Esophagus (tissue), 2 donors: ENCODE measurements around the gene ABCB10. TPM values are rescaled to one million over a fixed set of nuclear protein-coding genes. Genes with fewer than 3 reads are reported as not detected.

Experiments
- H3K27ac ChIP-seq, 2 donors: one replicate each; pipeline ENCODE4 v1.5.1; 2013; ENCODE audit warnings: low read depth in 2 of 2, mild to moderate bottlenecking in 2 of 2, inconsistent platforms in 1 of 2, low read length in 1 of 2, moderate library complexity in 1 of 2
- H3K27me3 ChIP-seq, 2 donors: one replicate each; pipeline ENCODE4 v1.6.1; 2013; ENCODE audit warnings: low read length in 2 of 2, control low read depth in 1 of 2, mild to moderate bottlenecking in 1 of 2; ENCODE audit not compliant: insufficient read depth in 2 of 2, control insufficient read depth in 1 of 2
- H3K36me3 ChIP-seq, 2 donors: one replicate each; pipeline ENCODE4 v1.6.1; 2013; ENCODE audit warnings: low read length in 1 of 2; ENCODE audit not compliant: control insufficient read depth in 2 of 2, insufficient read depth in 2 of 2
- H3K4me1 ChIP-seq, 2 donors: one replicate each; pipeline ENCODE4 v1.6.1; 2013; ENCODE audit warnings: low read length in 1 of 2; ENCODE audit not compliant: control insufficient read depth in 2 of 2, insufficient read depth in 2 of 2
- H3K4me3 ChIP-seq, 2 donors: one replicate each; pipeline ENCODE4 v1.5.1; 2013; ENCODE audit warnings: low read length in 2 of 2, mild to moderate bottlenecking in 2 of 2, low read depth in 1 of 2, moderate library complexity in 1 of 2
- H3K9me3 ChIP-seq, 2 donors: one replicate each; pipeline ENCODE4 v1.6.1; 2013; ENCODE audit warnings: mild to moderate bottlenecking in 2 of 2, low read depth in 1 of 2, low read length in 1 of 2, moderate library complexity in 1 of 2; ENCODE audit not compliant: control insufficient read depth in 2 of 2, insufficient read depth in 1 of 2
- WGBS, 2 donors: extraction: QIAGEN DNeasy Blood & Tissue Kit; methylation state at CpG; one replicate each; pipeline ENCODE4 v1.1.7; 2013; 5-methylcytosine and 5-hydroxymethylcytosine counted together
- polyA plus RNA-seq, 2 donors: library from polyadenylated mRNA; stranded (reverse); fragments of 200-250 nt; gene quantifications; one replicate each; pipeline ENCODE4 v1.2.3, GENCODE V29; 2013
- donor health status: healthy with polysubstance abuse.
- donor health status: Bipolar disorder and iron deficiency.

Gene ABCB10
- polyA plus RNA-seq, 2 donors = 5.9 to 6.4 TPM

DNA sequence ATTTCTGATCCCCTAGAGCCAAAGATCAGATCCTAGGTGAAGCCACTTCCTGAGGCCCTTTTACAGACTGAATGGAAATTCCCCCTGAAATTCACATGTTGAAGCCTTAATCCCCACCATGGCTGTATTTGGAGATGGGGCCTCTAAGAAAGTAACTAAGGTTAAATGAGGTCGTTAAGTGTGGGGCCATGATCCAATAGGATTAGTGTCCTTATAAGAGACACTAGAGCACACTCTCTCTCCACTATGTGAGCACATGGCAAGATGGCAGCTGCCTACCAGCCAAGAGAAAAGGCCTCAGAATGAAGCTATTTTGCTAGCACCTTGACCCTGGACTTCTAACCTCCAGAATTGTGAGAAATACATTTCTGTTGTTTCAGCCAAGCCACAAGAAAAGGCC lies 13.9 kb downstream of the ABCB10 start:
- Histone ChIP-seq H3K27me3 (no peaks in the 10 kb centered on the region), H3K4me1 (no peaks in the 10 kb centered on the region), H3K27ac (no peak overlapping the region), H3K4me3 (no peak overlapping the region), H3K9me3 (no peaks in the 10 kb centered on the region), H3K36me3 (peaks cover 15 to 22% of the 10 kb centered on the region in 2 donors)
- 92 to 97% methylated on average over 1 of the region's 1 CpG for WGBS, 2 donors

DNA sequence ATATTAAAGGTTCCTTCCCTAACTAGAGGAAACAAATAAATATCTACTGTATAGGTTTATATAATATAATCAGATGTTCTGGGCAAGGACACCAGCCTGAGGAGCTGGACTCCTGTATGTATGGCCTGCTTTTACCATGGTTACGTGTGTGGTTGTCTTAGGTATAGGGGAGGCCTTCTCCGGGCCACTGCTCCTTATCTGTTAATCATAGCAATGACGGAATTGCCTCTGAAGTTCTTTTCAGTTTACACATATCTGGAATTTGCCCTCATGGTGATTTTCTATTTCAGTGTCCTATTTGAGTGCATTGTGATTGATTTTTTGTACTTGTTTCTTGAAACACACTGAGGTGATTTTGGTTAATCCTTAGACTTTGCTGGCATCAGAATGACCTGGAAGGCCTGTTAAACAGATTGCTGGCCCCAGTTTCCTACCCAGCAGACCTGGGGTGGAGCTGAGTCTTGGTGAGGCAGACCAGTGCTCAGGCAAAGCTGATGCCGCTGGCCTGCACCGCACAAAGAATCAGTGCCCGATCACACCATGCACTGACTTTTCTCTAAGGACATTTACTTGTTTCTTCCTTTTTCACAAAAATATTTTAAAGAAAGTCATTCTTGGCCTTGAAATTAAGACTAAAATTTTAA lies 18.5 kb downstream of the ABCB10 start:
- 94 to 97% methylated on average over 6 of the region's 6 CpGs for WGBS, 2 donors
- no peak overlapping the region for H3K27ac ChIP-seq
- H3K4me3 ChIP-seq = no peak overlapping the region
- no peaks in the 10 kb centered on the region for H3K9me3 ChIP-seq
- no peaks in the 10 kb centered on the region for H3K4me1 ChIP-seq
- peaks cover 17 to 21% of the 10 kb centered on the region in 2 donors for H3K36me3 ChIP-seq
- H3K27me3 ChIP-seq = no peaks in the 10 kb centered on the region

DNA sequence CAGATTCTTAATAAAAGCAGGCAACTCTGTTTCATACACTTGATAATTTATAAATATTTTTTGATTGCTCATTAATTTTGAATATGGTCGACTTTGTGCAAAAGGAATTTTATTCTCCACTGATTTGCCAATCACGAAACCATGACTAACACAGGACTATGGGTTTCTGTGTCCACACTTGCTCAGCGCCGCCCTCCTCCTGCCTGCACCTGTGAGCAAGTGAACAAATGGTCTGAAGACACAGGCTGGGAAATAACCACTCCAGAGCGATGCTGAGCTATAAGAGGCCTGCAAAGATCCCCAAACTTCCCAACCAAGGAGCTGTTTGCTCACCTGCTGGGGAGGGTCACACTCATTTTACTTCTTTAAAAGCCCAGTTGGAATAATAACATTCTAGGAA lies 19.6 kb downstream of the ABCB10 start:
- Histone ChIP-seq H3K27me3 (no peaks in the 10 kb centered on the region), H3K4me3 (no peak overlapping the region), H3K27ac (peak overlapping the region in 1 of 2 donors; percentile 16), H3K36me3 (peaks cover 14 to 15% of the 10 kb centered on the region in 2 donors), H3K4me1 (no peaks in the 10 kb centered on the region), H3K9me3 (no peaks in the 10 kb centered on the region)
- WGBS, 2 donors = 70 to 75% methylated on average over 5 of the region's 5 CpGs

DNA sequence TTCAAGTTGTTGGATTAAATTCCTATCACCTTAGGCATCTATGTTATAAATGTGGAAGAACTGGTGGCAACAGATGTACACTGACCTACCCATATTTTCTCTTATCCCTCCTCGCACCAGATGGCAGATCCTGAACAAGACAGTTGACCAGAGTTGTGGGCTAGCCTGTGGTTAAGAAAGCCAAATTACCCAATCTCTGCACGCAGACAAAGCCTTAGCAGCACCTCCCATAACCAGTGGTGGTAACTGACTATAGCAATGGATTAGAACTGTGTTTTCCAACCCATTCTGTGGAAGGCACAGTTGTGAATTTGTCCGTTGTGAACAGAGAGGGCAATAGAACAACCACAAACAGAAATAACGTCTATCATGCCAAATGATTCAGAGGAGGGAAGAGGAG lies 20.6 kb downstream of the ABCB10 start:
- WGBS, 2 donors = 71 to 73% methylated on average over 4 of the region's 4 CpGs
- H3K36me3 ChIP-seq = peaks cover 13 to 14% of the 10 kb centered on the region in 2 donors
- no peak overlapping the region for H3K27ac ChIP-seq

DNA sequence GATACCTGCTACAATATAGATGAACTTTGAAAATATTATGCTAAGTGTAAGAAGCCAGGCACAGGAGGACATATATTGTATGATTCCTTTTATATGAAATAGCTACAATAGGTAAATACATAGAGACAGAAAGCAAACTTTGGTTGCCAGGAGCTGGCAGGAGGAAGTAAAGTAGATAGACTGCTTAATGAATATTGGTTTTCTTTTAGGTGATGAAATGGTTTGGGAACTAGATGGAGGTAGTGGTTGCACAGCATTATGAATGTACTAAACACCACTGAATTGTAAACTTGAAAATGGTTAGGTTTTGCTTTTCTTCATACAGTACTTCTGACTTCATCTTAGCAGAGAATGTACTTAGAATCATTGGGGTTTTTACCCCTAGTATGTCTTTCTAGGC lies 21.5 kb downstream of the ABCB10 start:
- no peaks in the 10 kb centered on the region for H3K9me3 ChIP-seq
- peaks cover 13 to 14% of the 10 kb centered on the region in 2 donors for H3K36me3 ChIP-seq
- H3K4me1 ChIP-seq = no peaks in the 10 kb centered on the region
- no peak overlapping the region for H3K27ac ChIP-seq
- no peaks in the 10 kb centered on the region for H3K27me3 ChIP-seq
- no peak overlapping the region for H3K4me3 ChIP-seq

More for the DNA sequence above, 20.6 kb downstream of the ABCB10 start:
- H3K4me1 ChIP-seq = no peaks in the 10 kb centered on the region
- H3K27me3 ChIP-seq = no peaks in the 10 kb centered on the region
- H3K9me3 ChIP-seq = no peaks in the 10 kb centered on the region
- H3K4me3 ChIP-seq = no peak overlapping the region

DNA sequence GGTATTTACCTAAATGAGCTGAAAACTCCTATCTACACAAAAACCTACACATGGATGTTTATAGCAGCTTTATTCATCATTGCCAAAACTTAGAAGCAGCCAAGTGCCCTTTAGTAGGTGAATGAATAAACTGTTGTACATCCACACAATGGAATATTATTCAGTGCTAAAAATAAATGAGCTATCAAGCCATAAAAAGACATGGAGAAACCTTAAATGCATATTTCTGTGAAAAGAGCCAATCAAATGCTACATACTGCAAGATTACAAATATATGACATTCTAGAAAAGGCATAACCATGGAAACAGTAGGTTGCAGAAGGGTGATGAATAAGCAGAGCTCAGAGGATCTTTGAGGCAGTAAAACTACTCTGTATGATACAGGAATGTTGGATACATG lies 23.3 kb downstream of the ABCB10 start:
- Histone ChIP-seq H3K4me3 (no peak overlapping the region), H3K27ac (no peak overlapping the region), H3K4me1 (no peaks in the 10 kb centered on the region), H3K27me3 (no peaks in the 10 kb centered on the region), H3K36me3 (peaks cover 13 to 24% of the 10 kb centered on the region in 2 donors), H3K9me3 (no peaks in the 10 kb centered on the region)

DNA sequence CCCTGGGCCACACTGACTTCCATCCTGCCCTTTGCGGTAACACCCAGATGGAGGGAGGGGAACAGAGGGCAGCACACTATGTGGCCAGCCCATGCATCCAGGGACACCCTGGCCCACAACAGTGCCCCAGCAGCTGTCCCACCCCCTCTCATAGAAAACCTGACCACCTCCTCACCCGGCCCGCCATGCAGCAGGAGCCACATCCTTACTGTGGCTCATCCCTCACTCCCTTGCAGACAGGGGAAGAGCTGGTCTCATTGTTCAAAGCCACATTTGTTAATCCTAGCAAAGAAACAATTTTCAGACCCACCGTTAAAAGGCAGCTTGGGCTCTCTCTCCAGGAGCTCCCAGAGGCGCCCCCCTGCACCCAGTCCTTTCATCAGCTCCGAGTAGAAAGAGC lies 27.2 kb downstream of the ABCB10 start:
- 92 to 93% methylated on average over 6 of the region's 6 CpGs for WGBS, 2 donors
- no peaks in the 10 kb centered on the region for H3K9me3 ChIP-seq
- H3K36me3 ChIP-seq = peaks cover 14 to 15% of the 10 kb centered on the region in 2 donors
- H3K4me1 ChIP-seq = no peaks in the 10 kb centered on the region
- H3K27ac ChIP-seq = no peak overlapping the region
- H3K4me3 ChIP-seq = no peak overlapping the region
- no peaks in the 10 kb centered on the region for H3K27me3 ChIP-seq

DNA sequence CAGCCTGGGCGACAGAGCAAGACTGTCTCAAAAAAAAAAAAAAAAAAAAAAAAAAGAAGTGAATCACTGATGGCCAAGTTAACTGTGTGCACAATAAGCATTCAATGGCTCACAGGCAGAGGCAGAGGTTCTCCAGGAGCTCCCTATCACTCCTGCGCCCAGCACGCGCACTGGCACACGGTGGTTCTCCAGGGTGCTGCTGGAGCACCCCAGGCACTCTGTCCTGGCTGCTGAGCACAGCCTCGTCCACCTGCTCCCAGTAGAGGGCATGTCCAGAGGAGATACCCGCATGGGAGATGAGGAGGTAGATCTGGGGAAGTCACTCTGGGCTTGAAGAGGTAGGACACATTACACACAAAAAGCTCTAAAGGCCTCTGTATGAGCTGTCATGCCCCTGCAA lies 28.9 kb downstream of the ABCB10 start:
- H3K27me3 ChIP-seq = no peaks in the 10 kb centered on the region
- no peaks in the 10 kb centered on the region for H3K9me3 ChIP-seq
- no peak overlapping the region for H3K27ac ChIP-seq
- 93 to 96% methylated on average over 7 of the region's 7 CpGs for WGBS, 2 donors
- peaks cover 14 to 15% of the 10 kb centered on the region in 2 donors for H3K36me3 ChIP-seq
- H3K4me3 ChIP-seq = no peak overlapping the region
- H3K4me1 ChIP-seq = no peaks in the 10 kb centered on the region

DNA sequence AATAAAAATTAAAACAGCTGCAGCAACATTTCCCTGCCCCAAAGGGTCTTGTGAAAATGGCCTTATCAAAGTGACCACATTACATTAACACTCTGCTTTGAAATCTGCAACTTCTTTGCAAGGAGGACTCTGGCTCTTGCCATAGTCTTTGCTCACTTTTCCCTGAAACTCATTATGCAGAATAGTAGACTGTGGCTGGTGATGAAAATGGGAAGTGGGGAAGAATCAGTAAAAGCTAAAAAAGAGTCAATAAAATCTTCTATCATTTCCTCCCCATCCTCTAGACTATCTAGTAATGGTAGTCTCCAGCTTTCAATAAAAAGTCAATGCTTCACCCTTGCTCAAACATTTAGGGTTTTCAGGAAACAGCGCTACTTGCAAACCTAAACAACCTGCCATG lies 31.8 kb downstream of the ABCB10 start:
- no peaks in the 10 kb centered on the region for H3K4me1 ChIP-seq
- H3K27ac ChIP-seq = no peak overlapping the region
- WGBS, 2 donors = 94 to 97% methylated on average over 1 of the region's 1 CpG
- H3K27me3 ChIP-seq = no peaks in the 10 kb centered on the region
- H3K36me3 ChIP-seq = peaks cover 15 to 20% of the 10 kb centered on the region in 2 donors
- no peak overlapping the region for H3K4me3 ChIP-seq
- no peaks in the 10 kb centered on the region for H3K9me3 ChIP-seq

DNA sequence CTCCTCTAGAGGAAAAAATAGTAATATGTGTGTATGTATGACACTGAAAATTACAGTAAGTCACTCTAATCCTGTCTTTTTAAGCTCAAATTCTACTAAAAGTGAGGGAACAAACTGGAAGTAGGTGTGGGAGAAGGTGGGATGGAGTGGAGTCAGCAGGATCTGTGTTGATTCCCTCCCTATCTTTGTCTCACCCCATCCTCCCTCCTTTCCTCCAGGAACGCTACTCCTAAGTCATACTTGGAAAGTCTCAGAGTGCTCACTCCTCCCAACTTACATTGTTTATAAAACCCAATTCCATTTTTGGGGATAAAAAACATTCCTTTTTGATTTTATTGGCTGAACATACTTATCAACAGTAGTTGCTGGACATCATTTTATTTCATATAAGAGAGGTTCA lies 35.5 kb downstream of the ABCB10 start:
- Histone ChIP-seq H3K9me3 (no peaks in the 10 kb centered on the region), H3K27me3 (no peaks in the 10 kb centered on the region), H3K36me3 (peaks cover 0 to 15% of the 10 kb centered on the region in 2 donors), H3K4me1 (no peaks in the 10 kb centered on the region), H3K4me3 (no peak overlapping the region), H3K27ac (no peak overlapping the region)
- WGBS, 2 donors = 82 to 89% methylated on average over 1 of the region's 1 CpG
